ENCODE measurements around the gene BCL11A. TPM values are rescaled to one million over a fixed set of nuclear protein-coding genes. Genes with fewer than 3 reads are reported as not detected.

Gene BCL11A
- total RNA-seq, 2 experiments from 2014 or later = 0.40 to 0.64 TPM

DNA sequence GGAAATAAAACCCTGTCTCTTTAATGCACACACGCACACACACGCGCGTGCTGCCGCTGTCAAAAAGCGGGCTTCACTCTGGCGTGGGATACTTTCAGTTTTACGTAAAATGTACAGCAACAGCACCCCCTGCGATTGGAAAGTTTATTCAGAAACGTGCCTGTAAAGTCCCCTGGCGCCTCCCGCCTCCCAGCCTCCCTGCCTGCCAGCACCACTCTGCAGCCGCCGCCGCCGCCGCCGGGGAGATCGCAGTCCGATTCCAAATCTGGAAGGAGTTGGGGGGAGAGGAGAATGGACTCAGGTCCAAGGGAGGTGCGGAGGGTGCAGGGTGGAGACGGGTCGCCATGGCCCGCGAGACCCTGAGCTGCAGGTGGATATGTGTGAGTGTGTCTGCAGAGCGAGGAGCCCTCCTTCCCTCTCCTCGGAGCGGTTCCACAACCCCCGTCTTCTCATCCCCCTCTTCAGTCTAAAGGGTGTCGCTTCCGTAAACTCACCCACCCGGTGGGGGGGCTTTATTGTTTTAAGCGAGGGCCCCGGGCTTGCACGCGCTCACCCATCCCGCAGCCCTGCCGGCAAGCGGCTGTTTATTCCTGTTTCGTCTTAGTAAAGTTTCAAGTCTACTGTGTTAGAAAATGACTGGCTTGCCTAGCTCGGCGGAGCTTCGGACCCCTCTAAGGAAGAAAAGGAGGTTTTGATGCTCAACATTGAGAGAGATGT, 1.8 kb upstream of the BCL11A start:
- H3K4me3 Mint-ChIP-seq = peak overlapping the region; percentile 78
- H3K36me3 Mint-ChIP-seq = no peaks in the 10 kb centered on the region
- peak; percentile 62 for DNase-seq
- H3K27me3 Mint-ChIP-seq = peaks cover 77% of the 10 kb centered on the region
- H3K27ac Mint-ChIP-seq = no peak overlapping the region
- H3K9me3 Mint-ChIP-seq = no peaks in the 10 kb centered on the region
- peak; percentile 59 for ATAC-seq (ENCODE audit: low read depth)
- peaks cover 22% of the 10 kb centered on the region for H3K4me1 Mint-ChIP-seq
- POLR2A ChIA-PET = no interaction called here

- Mint-ChIP-seq H3K9me3 (no peaks in the 10 kb centered on the region), H3K27ac (no peak overlapping the region), H3K4me1 (peaks cover 27% of the 10 kb centered on the region), H3K27me3 (peaks cover 78% of the 10 kb centered on the region), H3K4me3 (peak overlapping the region; percentile 78), H3K36me3 (no peaks in the 10 kb centered on the region)
- DNase-seq (peak; percentile 35), ATAC-seq (ENCODE audit: low read depth) (no peak)
- POLR2A ChIA-PET = no interaction called here
Observed at GRCh38 chr2:60554646-60555065, 1.2 kb upstream of the BCL11A start.

GRCh38 chr2:60554074-60554645, 706 bp upstream of the BCL11A start:
- H3K36me3 Mint-ChIP-seq = no peaks in the 10 kb centered on the region
- peaks cover 76% of the 10 kb centered on the region for H3K27me3 Mint-ChIP-seq
- H3K27ac Mint-ChIP-seq = no peak overlapping the region
- DNase-seq (peak; percentile 55), ATAC-seq (ENCODE audit: low read depth) (no peak)
- H3K9me3 Mint-ChIP-seq = no peaks in the 10 kb centered on the region
- H3K4me3 Mint-ChIP-seq = peak overlapping the region; percentile 78
- peaks cover 29% of the 10 kb centered on the region for H3K4me1 Mint-ChIP-seq
- POLR2A ChIA-PET = no interaction called here

GRCh38 chr2:60552851-60553494, 481 bp downstream of the BCL11A start:
- H3K4me3 Mint-ChIP-seq = peak overlapping the region; percentile 90
- POLR2A ChIA-PET = no interaction called here
- H3K36me3 Mint-ChIP-seq = no peaks in the 10 kb centered on the region
- H3K9me3 Mint-ChIP-seq = no peaks in the 10 kb centered on the region
- no peak overlapping the region for H3K27ac Mint-ChIP-seq
- peaks cover 31% of the 10 kb centered on the region for H3K4me1 Mint-ChIP-seq
- DNase-seq (no peak), ATAC-seq (ENCODE audit: low read depth) (no peak)
- H3K27me3 Mint-ChIP-seq = peaks cover 78% of the 10 kb centered on the region

GRCh38 chr2:60552078-60552850, 1.2 kb downstream of the BCL11A start:
- POLR2A ChIA-PET = no interaction called here
- Mint-ChIP-seq H3K36me3 (no peaks in the 10 kb centered on the region), H3K9me3 (no peaks in the 10 kb centered on the region), H3K4me3 (peak overlapping the region; percentile 57), H3K4me1 (peaks cover 29% of the 10 kb centered on the region), H3K27me3 (peaks cover 78% of the 10 kb centered on the region), H3K27ac (peak overlapping the region; percentile 36)
- DNase-seq = peak; percentile 43
- ATAC-seq (ENCODE audit: low read depth) = no peak

DNA sequence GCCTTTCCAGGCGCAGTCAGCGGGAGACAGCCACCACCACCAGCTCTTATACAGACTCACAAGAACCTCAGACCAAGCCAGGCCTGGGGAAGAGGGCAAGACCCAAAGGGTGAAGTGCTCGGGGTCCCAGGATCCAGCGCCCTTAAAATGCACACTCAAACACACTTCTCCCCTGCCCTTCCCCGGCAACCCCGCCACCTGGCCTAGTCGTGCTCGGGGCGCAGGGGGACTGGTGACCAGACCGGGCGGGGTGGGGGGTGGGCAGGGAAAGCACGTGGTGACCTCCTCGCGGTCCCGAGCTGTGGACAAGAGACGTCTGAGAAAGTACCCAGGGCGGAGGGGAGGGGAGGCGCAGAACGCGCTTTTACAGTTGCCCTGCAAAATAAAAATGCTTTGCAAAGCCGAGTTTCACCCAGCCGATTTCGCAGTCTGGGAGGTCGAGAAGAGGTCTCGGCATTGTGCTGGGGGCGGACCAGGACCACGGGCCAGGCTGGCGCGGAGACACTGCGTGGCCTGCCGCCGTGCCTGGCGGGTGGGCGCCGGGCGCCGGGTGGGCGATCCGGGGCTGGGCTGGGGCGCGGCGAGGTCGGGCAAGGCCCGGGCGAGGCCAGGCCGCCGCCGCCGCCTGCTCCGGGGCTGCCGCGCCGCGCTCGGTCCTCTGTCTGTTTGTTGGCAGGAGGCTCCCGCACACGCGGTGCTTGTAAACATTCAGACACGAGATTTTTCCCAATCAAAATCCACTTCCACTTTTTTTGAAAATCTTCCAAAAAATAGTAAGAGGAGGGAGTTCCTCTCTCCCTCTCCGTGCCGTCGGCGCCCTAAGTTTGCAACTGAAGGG, 2.0 kb downstream of the BCL11A start:
- DNase-seq (peak; percentile 56), ATAC-seq (ENCODE audit: low read depth) (no peak)
- Mint-ChIP-seq H3K9me3 (no peaks in the 10 kb centered on the region), H3K27me3 (peaks cover 79% of the 10 kb centered on the region), H3K4me1 (peaks cover 24% of the 10 kb centered on the region), H3K36me3 (no peaks in the 10 kb centered on the region), H3K27ac (peak overlapping the region; percentile 36), H3K4me3 (peak overlapping the region; percentile 57)
- POLR2A ChIA-PET = no interaction called here

GRCh38 chr2:60550984-60551239, 2.5 kb downstream of the BCL11A start:
- ATAC-seq (ENCODE audit: low read depth) (no peak), DNase-seq (no peak)
- Mint-ChIP-seq H3K27me3 (peaks cover 79% of the 10 kb centered on the region), H3K4me1 (peaks cover 24% of the 10 kb centered on the region), H3K27ac (no peak overlapping the region), H3K36me3 (no peaks in the 10 kb centered on the region), H3K9me3 (no peaks in the 10 kb centered on the region), H3K4me3 (peak overlapping the region; percentile 56)
- POLR2A ChIA-PET = no interaction called here

GRCh38 chr2:60550178-60550983, 3.1 kb downstream of the BCL11A start:
- ATAC-seq (ENCODE audit: low read depth) (peak; percentile 53), DNase-seq (peak; percentile 58)
- H3K27ac Mint-ChIP-seq = no peak overlapping the region
- POLR2A ChIA-PET = interaction anchor here (0.7 kb wide), 2 partner anchors 33 to 124 kb away, joined by 3 read pairs; no protein-coding TSS in a partner anchor
- peak overlapping the region; percentile 87 for H3K4me3 Mint-ChIP-seq
- no peaks in the 10 kb centered on the region for H3K9me3 Mint-ChIP-seq
- H3K27me3 Mint-ChIP-seq = peaks cover 79% of the 10 kb centered on the region
- peaks cover 21% of the 10 kb centered on the region for H3K4me1 Mint-ChIP-seq
- no peaks in the 10 kb centered on the region for H3K36me3 Mint-ChIP-seq

GRCh38 chr2:60549928-60550177, 3.6 kb downstream of the BCL11A start:
- H3K27me3 Mint-ChIP-seq = peaks cover 79% of the 10 kb centered on the region
- DNase-seq (no peak), ATAC-seq (ENCODE audit: low read depth) (no peak)
- H3K4me1 Mint-ChIP-seq = peaks cover 22% of the 10 kb centered on the region
- H3K9me3 Mint-ChIP-seq = no peaks in the 10 kb centered on the region
- H3K27ac Mint-ChIP-seq = no peak overlapping the region
- no peaks in the 10 kb centered on the region for H3K36me3 Mint-ChIP-seq
- POLR2A ChIA-PET = interaction anchor here (0.7 kb wide), 1 partner anchor 33 kb away, joined by 3 read pairs; no protein-coding TSS in a partner anchor
- peak overlapping the region; percentile 87 for H3K4me3 Mint-ChIP-seq

DNA sequence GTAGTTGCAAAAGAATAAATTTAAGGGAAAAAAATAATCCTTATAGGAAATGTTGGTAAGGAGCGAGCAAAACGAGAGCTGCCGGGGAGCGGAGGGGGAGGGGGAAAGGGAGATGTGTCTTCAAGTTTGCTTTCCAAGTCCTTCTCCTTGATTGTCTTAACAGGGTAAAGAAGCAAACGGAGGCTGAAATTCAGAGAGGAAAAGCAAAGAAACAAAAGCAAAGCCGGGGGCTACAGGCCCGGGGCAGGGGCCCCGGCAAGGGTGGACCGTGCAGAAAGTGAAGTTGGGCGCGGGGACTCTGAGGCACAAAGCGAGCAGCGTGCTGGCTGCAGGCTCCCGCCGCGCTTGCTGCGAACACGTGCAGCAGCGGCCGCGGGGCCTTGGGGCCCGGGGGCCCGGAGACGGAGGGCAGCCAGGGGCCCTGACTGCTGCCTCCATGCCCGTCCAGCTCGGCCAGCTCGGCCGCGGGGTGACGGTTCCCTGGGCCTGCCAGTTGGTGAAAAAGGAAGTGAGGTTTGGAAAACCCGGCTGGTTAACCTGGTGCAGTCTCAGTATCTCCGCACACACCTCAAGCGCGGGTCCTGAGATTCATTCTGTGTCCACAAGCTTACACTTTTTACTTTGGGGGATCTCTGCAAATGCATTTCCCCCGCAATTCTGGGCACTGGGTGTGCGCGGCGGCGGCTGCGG, 4.1 kb downstream of the BCL11A start:
- Mint-ChIP-seq H3K36me3 (no peaks in the 10 kb centered on the region), H3K4me1 (peaks cover 22% of the 10 kb centered on the region), H3K4me3 (peak overlapping the region; percentile 87), H3K9me3 (no peaks in the 10 kb centered on the region), H3K27me3 (peaks cover 83% of the 10 kb centered on the region), H3K27ac (no peak overlapping the region)
- ATAC-seq (ENCODE audit: low read depth) (no peak), DNase-seq (peak; percentile 53)
- POLR2A ChIA-PET = no interaction called here

DNA sequence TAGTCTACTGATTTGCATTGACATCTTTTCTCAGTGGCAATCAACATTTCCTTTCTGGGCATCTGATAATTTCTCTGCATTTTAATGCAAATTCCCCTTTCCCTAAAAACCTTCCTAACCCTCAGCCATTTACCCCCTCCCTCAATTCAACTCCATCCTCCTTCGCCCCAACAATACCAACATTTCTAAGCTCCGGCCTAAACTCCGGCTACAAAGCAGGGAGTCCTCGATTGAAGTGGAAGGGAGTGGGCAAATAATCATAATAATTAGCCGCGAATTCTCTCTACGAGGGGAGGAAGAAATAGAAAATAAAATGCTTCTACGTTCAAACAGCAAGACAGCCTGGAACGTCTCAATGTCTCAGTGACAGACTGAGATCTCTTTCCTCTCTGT, 4.6 kb downstream of the BCL11A start:
- peaks cover 22% of the 10 kb centered on the region for H3K4me1 Mint-ChIP-seq
- POLR2A ChIA-PET = no interaction called here

DNA sequence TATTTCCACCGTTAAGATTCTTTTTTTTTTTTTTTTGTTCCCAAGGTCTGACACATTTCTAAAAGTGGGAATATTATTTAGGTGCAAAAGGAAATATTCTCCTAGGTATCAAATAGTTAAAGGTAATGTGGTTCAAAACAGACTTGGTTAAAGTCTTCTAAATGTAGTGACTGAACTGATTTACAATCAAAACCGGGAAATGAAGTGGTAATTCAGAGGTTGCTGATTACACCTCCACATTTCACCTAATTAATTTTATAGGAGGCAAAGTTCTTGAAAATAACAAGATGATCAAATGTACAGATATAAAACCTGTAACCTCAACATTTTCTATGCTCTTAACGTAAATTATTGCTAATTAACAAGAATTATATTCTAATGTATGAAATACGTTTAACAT, 5.1 kb downstream of the BCL11A start:
- ATAC-seq (ENCODE audit: low read depth) (no peak), DNase-seq (no peak)
- Mint-ChIP-seq H3K4me3 (no peak overlapping the region), H3K9me3 (no peaks in the 10 kb centered on the region), H3K36me3 (no peaks in the 10 kb centered on the region), H3K27ac (no peak overlapping the region), H3K27me3 (peaks cover 83% of the 10 kb centered on the region), H3K4me1 (peaks cover 19% of the 10 kb centered on the region)
- POLR2A ChIA-PET = no interaction called here

More for the DNA sequence above, 4.6 kb downstream of the BCL11A start:
- DNase-seq = no peak
- Mint-ChIP-seq H3K4me3 (peak overlapping the region; percentile 65), H3K27ac (no peak overlapping the region), H3K27me3 (peaks cover 84% of the 10 kb centered on the region), H3K36me3 (no peaks in the 10 kb centered on the region), H3K9me3 (no peaks in the 10 kb centered on the region)
- no peak for ATAC-seq (ENCODE audit: low read depth)
